Measurements from ENCODE around the gene PDE5A.
"Not testable (repeated sequence)": the region's sequence is repeated elsewhere in the genome, so short reads cannot be mapped to it uniquely, and the experiment has no call there.

The PDE5A gene

GRCh38 chr4:119646347-119647071, 17.9 kb upstream of the PDE5A start:
- DNase-seq (ENCODE audit: low read depth) = no peak

GRCh38 chr4:119643306-119644042, 14.9 kb upstream of the PDE5A start:
- no peak for DNase-seq (ENCODE audit: low read depth)

- DNase-seq (ENCODE audit: low read depth) = no peak
These were observed 13.2 kb upstream of the PDE5A start for GRCh38 chr4:119641765-119642164.

- no peak for DNase-seq (ENCODE audit: low read depth)
These were observed 9.8 kb upstream of the PDE5A start for GRCh38 chr4:119638359-119638758.

GRCh38 chr4:119636851-119637250, 8.2 kb upstream of the PDE5A start:
- not testable (repeated sequence) for DNase-seq (ENCODE audit: low read depth)

GRCh38 chr4:119632216-119632615, 3.6 kb upstream of the PDE5A start:
- no peak for DNase-seq (ENCODE audit: low read depth)

GRCh38 chr4:119629142-119629471, 503 bp upstream of the PDE5A start:
- DNase-seq (ENCODE audit: low read depth) = no peak

- DNase-seq (ENCODE audit: low read depth) = peak; percentile 30
These were observed 1.0 kb downstream of the PDE5A start for GRCh38 chr4:119627267-119628255.

- DNase-seq (ENCODE audit: low read depth) = no peak
These were observed 1.7 kb downstream of the PDE5A start for GRCh38 chr4:119626943-119627266.

GRCh38 chr4:119626420-119626819, 2.2 kb downstream of the PDE5A start:
- no peak for DNase-seq (ENCODE audit: low read depth)

- DNase-seq (ENCODE audit: low read depth) = no peak
These were observed 2.8 kb downstream of the PDE5A start for GRCh38 chr4:119625761-119626160.

GRCh38 chr4:119624356-119624755, 4.2 kb downstream of the PDE5A start:
- DNase-seq (ENCODE audit: low read depth) = no peak

- no peak for DNase-seq (ENCODE audit: low read depth)
These were observed 5.6 kb downstream of the PDE5A start for GRCh38 chr4:119623025-119623424.

GRCh38 chr4:119615068-119615719, 13.4 kb downstream of the PDE5A start:
- DNase-seq (ENCODE audit: low read depth) = no peak

GRCh38 chr4:119604266-119604665, 24.3 kb downstream of the PDE5A start:
- DNase-seq (ENCODE audit: low read depth) = no peak

- no peak for DNase-seq (ENCODE audit: low read depth)
These were observed 26.2 kb downstream of the PDE5A start for GRCh38 chr4:119602366-119602765.

GRCh38 chr4:119598521-119598920, 30.1 kb downstream of the PDE5A start:
- no peak for DNase-seq (ENCODE audit: low read depth)

- no peak for DNase-seq (ENCODE audit: low read depth)
These were observed 31.2 kb downstream of the PDE5A start for GRCh38 chr4:119597377-119597776.

GRCh38 chr4:119593698-119594097, 34.9 kb downstream of the PDE5A start:
- DNase-seq (ENCODE audit: low read depth) = no peak

GRCh38 chr4:119592830-119593229, 35.8 kb downstream of the PDE5A start:
- no peak for DNase-seq (ENCODE audit: low read depth)

- DNase-seq (ENCODE audit: low read depth) = no peak
These were observed 39.4 kb downstream of the PDE5A start for GRCh38 chr4:119589165-119589564.

GRCh38 chr4:119587796-119588195, 40.8 kb downstream of the PDE5A start:
- DNase-seq (ENCODE audit: low read depth) = no peak

Data from stimulated activated CD4-positive, alpha-beta T cell treated with anti-CD3 and anti-CD28 coated beads, Interleukin-2, amount 100 ng/mL, for 4 hours (primary cell).